CD4-positive, alpha-beta T cell treated with Interleukin-12 subunit alpha and Interleukin-12 subunit beta, for 1 hour (primary cell): ENCODE data around the gene WWC1.

ENCODE experiments used
- DNase-seq: peaks from one replicate; pipeline ENCODE4 v3.0.0-alpha.2; 2020

The WWC1 gene

DNA sequence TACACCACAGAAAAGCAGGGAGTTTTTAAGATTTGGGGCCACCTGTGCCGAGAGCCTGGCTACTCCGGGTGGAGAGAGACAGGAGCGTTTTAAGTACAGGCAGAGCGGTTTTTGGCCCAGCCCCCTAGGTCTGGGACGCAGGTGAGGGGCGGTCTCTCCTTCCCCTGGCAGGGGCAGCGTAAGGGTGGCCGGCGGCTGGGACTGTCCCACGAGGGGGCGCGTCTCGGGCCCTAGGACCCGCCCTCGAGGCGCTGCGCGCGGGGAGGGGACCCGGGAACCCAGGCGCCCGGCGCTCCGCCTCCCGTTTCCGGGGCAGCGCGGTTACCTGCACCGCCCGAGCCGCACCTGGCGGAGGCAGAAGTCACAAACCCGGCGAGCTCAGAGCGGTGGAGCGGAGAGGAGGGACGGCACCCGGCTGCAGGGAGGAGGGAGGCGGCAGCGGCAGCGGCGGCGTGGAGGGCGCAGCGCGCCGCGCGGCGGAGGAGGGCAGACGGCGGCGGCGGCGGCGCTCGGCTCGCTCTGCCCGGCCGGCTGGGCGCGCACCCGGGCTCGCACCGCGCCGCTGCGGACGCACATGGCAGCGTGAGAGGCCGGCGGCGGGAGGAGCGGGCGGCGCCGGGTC is at the start of gene WWC1:
WWC1 (plus strand) TSS at position 304 of the 622 bp plus-strand sequence. CDS start 508 bp downstream, outside the sequence.
- DNase-seq, result peak; percentile 83

DNA sequence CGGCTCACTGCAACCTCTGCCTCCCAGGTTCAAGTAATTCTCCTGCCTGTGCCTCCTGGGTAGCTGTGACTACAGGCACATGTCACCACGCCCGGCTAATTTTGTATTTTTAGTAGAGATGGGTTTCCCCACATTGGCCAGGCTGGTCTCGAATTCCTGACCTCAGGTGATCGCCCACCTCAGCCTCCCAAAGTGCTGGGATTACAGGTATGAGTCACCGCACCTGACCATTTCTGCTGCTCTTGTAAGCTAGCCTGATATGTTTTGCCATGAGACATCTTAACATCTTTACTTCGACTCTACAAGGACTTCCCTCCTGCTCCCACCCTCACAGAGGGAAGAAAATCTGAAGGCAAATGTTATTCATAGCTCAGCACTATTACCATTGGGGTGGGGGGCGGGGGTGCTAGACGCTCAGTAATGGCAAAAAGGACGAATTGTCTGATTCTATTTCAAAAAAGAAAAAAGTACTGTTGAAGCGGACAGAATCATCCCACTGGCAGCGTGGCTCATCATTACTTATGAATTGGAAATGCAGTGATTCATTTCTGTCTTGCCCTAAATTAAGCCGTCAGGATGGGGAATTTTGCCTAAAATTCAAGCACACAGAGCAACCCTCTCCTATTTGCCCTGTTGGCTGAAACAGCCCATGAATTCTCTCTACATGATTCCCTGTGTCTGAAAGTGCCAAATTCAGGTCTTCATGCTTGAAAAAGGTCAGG is 46.4 kb upstream of the WWC1 start:
- no peak for DNase-seq

DNA sequence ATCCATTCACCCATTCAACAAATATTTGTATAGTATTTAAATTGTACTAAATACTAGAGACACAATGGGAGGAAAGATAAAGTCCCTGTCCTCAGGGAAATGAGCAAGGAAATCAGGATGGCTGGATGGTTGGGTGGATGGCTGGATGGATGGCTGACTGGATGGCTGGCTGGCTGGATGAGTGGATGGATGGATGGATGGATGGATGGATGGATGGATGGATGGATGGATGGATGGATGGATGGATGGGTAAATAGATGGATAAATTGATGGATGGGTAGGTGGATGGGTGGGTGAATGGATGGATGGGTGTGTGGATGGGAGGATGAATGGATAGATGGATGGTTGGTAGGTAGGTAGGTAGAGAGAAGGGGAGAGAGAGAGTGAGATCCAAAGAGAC is 41.5 kb upstream of the WWC1 start:
- DNase-seq, result no peak

DNA sequence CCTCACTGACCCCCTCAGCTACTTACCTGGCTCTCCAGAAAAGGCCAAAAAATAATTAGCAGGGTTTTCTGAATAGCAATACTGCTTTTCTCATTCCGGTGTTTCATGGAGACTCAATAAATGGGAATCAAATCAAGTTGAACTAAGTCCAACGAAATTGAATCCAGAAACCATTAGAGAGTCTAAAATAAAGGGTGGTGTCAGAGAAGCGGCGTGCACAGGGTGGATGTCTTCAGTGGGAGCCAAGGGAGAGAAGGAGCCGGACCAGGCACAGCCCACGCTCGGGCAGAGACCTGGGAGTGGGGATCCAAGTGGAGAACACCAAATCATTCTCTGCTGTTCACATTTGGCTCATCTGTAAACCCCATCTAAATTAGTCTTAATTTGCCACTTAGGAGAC is 40.2 kb upstream of the WWC1 start:
- DNase-seq, result no peak

DNA sequence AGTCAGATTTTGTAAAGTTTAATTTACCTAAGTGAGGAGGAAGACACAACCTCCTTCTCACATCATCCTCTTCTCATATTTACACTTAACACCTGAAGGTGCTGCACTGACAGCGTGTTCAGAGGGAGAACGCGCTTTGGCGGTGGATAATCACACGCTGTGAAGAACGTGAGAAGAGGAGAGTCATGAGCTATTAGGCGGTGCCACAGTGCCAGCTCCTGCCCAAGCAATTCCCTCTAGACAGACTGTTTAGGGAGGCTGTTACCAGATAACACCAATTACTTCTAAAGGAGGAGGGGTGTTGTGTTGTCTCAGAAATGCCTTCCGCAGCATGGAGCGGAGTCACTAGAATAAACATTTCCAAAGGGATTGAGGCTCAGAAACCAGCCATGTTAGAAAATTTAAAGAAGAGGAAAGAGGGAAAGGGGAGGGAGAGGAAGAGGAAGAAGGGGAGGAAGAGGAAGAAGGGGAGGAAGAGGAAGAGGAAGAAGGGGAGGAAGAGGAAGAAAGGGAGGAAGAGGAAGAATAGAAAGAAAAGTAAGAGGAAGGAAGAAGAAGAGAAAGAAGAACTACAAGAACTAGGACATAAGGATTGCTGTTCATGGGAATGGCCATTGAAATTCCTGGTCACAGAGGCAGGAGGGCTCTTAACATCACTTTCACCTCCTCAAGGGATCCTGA is 37.3 kb upstream of the WWC1 start:
- no peak for DNase-seq

DNA sequence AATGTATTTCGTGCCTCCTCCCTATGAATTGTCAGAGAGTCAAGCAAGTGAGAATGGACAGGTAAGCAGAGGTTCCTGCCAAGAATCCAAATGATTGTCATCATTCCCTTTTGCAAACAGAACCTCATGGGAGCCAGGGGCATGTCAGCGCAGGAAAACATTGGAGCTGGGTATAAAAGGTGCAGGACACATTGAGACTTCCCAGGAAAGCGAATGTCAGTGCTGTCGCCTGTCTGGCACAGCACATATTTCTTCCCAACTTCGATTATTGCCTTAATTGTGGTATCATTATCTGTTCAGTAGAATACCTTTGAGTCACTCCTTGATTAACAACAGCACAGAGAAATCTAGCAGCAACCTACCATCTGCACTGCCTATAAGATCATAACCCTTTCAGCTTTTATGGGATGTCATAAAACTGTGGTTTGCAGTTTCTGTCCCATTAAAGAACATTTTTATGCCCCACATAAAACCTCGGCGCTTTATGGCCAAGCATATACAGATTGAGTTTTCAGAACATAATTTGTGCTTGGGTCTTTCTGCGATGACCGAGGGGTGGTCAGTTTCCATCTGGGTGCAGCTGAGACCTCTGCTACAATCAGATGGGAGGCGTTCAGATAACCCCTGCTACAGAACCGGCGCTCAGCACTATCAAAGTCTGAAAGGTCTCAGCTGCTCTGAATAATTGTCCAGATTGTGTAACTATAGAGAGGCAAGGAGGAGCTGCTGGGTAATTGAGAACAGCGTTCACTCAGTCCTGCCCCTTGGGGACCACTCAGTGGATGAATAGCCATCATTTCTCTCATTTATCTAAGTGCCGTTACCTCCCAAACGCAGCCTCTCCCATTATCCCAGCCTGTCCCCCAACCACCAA is 30.9 kb upstream of the WWC1 start:
- DNase-seq, result no peak

DNA sequence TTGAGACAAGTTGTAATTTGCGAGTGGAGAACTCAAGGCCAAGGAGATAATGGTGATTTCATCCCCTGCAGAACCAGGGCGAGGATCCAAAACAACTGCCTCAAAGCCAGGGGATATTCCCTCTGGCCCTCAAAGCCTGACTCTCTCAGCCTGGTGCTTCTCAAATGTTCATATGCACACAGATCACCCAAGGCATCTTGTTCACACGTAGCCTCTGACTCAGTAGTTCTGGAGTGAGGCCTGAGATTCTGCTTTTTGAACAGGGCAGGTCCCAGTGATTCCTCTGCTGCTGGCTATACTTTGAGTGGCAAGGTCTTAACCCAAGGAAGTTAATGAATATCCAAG is 30.2 kb upstream of the WWC1 start:
- no peak for DNase-seq

DNA sequence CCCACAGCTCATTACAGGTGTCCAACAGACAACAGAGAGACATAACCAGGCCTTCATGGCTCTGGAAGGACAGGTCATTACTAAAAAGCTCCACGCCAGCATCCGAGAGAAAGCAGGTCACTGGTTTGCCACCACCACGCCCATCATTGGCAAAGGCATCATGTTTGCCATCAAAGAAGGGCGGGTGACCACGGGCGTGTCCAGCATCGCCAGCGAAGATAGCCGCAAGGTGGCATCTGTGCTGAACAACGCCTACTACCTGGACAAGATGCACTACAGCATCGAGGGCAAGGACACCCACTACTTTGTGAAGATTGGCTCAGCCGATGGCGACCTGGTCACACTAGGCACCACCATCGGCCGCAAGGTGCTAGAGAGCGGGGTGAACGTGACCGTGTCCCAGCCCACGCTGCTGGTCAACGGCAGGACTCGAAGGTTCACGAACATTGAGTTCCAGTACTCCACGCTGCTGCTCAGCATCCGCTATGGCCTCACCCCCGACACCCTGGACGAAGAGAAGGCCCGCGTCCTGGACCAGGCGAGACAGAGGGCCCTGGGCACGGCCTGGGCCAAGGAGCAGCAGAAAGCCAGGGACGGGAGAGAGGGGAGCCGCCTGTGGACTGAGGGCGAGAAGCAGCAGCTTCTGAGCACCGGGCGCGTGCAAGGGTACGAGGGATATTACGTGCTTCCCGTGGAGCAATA is 29.3 kb upstream of the WWC1 start:
- no peak for DNase-seq

DNA sequence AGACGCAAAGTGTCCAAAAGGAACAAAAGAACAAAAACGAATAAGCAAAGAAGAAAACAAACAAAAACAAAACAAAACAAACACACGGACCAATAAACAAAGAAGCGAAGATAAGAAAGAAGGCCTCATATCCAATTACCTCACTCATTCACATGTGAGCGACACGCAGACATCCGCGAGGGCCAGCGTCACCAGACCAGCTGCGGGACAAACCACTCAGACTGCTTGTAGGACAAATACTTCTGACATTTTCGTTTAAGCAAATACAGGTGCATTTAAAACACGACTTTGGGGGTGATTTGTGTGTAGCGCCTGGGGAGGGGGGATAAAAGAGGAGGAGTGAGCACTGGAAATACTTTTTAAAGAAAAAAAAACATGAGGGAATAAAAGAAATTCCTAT is 28.3 kb upstream of the WWC1 start:
- DNase-seq, result no peak

DNA sequence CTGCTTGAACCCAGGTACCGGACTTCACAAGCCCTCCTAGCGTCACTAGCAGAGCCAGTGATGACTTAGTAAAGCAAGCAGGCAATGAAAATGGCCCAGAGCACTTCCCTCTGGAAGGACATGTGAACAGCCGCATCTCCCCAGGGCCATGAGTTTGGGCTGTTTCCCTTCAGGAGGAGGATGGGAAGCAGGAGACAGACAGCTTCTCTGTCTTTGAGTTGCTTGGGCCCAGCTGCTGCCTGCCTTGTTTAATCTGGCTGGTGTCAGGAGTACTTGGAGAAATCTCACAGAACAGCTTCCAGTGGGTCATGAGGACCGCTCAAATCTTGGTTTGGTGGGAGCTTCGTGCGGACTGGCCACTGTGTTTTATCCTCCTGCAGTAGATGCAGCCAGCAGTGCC is 25.4 kb upstream of the WWC1 start:
- DNase-seq, result no peak

DNA sequence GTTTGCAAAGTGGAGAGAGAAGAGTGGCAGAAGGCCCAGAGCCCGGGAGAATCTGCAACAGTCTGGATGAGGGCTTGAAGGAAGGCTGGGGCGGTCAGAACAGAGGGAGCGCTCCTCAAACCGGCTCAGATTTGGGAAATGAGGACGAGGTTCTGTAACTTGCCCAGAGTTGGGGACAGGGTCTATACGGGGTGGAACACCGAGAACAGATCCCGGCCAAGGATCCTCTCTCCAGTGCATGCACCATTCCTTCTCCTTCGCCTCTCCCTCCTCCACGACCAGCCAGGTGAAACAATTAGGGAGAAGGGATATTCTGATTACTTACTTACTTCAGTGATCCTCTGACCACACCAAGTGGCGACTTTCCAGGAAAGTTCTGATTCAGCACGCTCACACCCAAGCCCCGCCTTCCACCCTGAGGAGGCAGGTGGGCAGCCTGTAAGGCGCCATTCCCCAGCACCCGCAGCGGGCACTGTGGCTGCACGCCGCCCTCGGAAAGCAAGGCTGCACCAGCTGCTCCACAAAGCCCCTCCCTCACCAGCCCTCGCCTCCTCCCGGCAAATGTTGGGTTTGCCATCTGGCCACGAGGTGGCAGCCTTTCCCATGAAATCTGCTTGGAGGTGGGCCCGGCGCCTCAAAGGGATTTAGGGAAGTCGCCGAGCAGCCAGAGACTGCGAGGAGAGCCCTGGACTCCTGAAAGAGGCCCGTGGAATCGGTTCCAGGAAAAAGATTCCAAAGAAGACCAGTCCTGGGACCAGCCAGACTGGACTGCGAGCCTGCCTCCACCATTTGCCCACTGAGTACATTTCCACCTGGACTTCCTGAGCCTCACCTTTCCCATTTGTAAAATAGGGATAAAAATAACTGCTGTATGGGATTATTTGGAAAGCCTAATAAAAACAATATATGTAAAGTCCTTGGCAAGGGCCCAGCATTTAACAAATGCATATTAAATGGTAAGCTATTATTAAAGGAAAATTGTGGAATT is 22.2 kb upstream of the WWC1 start:
- peak; percentile 73 for DNase-seq

DNA sequence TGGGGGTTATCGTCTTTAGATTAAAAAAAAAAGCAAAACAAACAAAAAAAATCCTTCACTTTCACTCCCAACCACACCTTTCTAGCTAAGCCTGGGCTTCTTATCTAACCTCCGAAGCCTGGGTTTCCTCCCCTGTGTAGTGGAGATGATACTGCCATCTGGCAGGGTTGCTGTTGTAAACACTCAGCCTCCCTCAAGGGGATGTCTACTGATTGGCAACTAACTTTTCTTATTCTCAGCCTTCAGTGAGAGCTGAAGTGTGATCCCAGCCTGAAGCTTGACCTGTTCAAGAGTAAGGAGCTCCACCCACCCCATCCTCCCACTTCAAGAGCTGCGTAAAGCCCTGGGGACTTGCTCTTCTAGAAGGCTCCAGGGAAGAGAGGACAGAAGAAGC is 21.5 kb upstream of the WWC1 start:
- no peak for DNase-seq

DNA sequence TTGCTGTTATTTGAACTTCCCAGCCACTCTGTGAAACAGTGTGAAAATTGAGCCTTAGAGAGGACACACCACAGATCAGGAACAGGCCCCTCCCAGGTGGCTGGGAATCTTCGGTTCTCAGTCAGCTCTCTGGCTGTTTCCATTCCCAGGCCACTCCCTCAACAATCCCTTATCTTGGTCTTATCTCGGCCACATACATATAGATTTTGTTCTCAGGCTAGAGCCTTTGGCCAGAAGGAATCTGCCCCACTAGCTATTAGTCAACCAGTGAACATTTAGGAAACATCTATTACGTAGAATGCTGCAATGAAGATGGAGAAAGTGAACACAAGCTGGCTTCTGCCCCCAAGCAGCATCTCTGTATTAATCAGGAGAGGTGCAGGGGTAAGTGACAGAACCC is 21.0 kb upstream of the WWC1 start:
- no peak for DNase-seq

DNA sequence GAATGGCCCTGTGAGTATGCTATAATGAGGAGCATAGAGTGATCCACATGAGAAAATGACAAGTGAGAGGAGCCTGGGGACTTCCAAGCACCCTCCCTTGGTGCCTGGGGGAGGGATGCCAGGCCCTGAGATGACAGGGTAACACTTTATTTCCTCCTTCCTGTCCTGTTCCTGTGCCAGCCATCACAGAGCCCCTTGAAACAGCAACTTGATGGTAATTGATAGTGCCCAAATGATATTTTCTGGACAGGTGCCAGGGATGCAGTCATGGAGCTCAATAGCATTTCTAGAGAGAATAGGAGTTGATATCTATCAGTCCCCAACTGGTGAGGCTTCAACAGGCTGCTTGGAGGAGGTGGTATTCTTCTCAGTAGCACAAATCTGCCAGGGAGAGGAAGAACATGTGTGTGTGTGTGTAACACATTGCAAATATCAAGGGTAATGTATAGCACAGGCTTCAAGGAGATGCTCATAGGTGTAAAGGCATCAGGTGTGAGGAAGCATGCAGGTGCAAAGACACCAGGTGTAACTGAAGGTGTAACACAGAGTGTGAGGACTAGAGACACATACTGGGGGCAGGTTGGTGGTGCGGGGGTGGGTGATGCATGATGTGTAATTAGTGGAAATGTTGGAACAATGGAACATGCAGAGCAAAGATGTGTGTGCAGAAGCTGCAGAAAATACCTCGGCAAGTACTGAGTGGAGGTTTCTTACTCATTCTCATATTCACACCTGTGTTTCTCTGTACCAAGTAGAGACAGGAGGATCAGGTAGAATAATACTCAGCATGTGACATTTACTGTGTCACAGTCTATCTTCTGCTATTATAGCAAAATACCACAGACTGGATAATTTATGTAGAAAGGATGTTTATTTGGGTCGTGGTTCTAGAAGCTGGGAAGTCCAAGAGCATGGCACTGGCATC is 18.1 kb upstream of the WWC1 start:
- no peak for DNase-seq

DNA sequence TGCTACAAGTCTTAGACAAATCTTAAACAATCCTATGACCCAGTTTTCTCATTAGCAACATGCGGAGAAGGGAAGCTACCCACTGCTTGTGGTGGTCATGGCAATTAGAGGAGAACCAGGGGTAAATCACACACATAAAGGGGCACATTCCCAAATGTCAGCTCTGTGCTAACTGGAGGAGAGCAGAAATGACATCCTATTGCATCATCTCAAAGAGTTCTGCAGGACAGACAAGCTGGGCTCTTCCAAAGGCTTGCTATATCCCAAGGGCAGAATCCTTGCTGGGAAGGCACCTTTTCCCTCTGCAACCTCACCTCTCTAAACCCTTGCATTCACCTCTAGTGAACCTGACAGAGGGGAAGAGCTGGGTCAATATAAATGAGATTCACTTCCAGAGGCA is 17.0 kb upstream of the WWC1 start:
- DNase-seq, result no peak

DNA sequence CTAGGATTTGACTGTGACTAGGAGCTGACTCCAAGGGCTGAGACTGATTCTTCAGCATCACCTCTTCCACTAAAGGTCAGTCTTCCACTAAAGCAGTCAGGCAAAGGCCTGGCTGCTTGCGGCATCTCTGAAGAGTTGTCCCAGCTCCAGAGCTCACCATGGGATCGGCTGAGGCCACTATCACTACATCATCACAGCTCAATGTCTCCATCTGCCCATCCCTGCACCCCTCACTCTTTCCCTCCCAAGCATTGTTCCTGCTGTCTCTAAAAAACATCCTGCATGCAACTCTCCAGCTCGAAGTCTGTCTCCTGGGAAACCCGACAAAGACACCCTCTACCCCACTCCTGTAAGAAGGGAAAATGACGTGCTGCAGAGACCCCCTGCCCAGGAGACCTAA is 15.5 kb upstream of the WWC1 start:
- no peak for DNase-seq

DNA sequence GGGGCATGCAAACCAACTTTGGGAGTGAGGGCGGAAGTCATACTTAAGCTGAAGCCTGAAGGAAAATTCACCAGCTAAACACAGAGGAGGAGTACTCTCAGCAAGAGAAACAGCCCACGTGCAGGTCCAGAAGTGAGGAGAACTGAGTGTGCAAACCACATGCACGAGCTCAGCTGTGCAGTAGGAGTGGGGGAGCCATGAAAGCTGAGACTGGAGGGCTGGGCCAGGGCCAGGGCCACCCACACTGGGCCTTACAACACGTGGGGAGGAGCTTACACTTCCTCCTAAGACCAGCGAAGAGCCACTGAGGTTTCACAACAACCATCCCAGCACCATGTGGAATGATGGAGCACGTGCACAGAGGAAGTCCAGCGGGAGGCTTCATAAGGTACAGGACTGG is 9.3 kb upstream of the WWC1 start:
- DNase-seq, result no peak

DNA sequence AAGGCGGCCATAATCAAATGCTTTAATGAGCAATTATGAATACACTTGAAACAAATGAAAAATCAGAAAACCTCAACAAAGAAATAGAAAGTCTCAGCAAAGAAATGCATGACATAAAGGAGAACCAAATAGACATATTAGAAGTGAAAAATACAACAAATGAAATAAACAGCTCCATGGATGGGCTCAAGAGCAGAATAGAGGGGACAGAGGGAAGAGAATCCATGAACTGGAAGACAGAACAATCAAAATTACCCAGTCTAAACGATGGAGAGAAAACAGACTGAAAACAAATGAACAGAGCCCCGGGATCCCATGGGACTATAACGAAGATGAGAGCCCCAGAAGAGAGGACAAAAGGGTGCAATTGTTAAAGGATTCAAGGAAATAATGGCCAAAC is 6.6 kb upstream of the WWC1 start:
- no peak for DNase-seq

DNA sequence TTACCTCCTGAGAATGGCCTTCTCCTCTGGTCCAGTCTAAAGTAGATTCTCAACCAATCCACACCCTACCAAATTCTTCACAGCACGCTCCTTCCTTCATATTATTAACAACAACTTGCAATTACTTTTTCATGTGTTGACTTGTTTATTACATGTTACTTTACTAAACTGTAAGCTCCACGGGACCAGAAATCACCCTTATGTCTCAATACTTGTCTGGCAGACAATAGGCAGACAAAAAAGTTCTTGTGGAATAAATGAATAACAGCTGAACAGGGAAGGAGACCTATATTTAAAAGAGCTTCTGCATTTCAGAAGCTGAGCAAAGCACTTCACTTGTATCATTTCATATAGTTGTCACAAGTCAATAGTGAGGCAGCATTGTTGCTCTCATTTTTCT is 5.7 kb upstream of the WWC1 start:
- DNase-seq, result no peak

DNA sequence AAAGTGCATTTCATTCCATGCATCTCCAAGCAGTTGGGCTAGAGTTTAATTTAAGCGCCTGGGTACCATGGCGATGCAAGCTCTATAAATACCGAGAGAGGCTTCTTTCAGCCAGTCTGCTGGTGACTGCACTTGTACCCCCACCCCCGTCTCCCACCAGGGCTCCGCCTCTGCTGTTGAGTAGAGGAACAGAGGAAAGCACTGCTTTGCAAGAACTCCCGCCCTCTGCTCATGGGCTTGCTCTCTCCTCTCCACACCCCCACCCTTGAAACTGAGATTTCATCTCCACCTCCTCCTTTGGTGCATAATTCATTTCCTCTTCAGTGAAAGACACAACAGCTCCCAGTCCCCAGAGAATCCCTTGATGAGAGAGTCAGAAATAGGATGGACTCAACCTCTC is 5.1 kb upstream of the WWC1 start:
- DNase-seq, result no peak
